OCI-LY1 (cell line): ENCODE measurements around the gene STX3.

Experiments used
- H2AFZ ChIP-seq: fragments of 200-600 bp; sonication (generic), shearing (Covaris generic); 2 replicates; pipeline ENCODE4 v1.6.0; 2014; ENCODE audit warnings: antibody characterized with exemption, mild to moderate bottlenecking, low read length
- H3F3A ChIP-seq: fragments of 200-600 bp; sonication (generic), shearing (Covaris generic); 2 replicates; pipeline ENCODE4 v1.6.0; 2014; ENCODE audit warnings: mild to moderate bottlenecking, antibody characterized with exemption, low read length, moderate library complexity; ENCODE audit not compliant: insufficient read depth
- H3K27ac ChIP-seq: fragments of 200-600 bp; sonication (generic); 2 replicates; pipeline ENCODE4 v1.5.1; 2014; ENCODE audit warnings: low read length, mixed run types, mild to moderate bottlenecking, low read depth; ENCODE audit not compliant: poor library complexity, severe bottlenecking
- H3K27me3 ChIP-seq: fragments of 200-600 bp; sonication (generic); 2 replicates; pipeline ENCODE4 v1.6.0; 2014; ENCODE audit warnings: antibody characterized with exemption, mild to moderate bottlenecking, low read length, moderate library complexity; ENCODE audit not compliant: insufficient read depth
- H3K36me3 ChIP-seq: fragments of 200-600 bp; sonication (generic); 2 replicates; pipeline ENCODE4 v1.6.1; 2014; ENCODE audit warnings: mild to moderate bottlenecking, antibody characterized with exemption, low read length, moderate library complexity, mixed read lengths; ENCODE audit not compliant: insufficient read depth
- H3K4me1 ChIP-seq: fragments of 200-600 bp; sonication (generic); 2 replicates; pipeline ENCODE4 v1.5.1; 2014; ENCODE audit warnings: mild to moderate bottlenecking, low read length, moderate library complexity; ENCODE audit not compliant: insufficient read depth, severe bottlenecking
- H3K4me2 ChIP-seq: fragments of 200-600 bp; sonication (generic), shearing (Covaris generic); 2 replicates; pipeline ENCODE4 v1.6.1; 2014; ENCODE audit warnings: low read length
- H3K4me3 ChIP-seq: fragments of 200-600 bp; sonication (generic); 2 replicates; pipeline ENCODE4 v1.5.1; 2014; ENCODE audit warnings: low read length, low read depth, mild to moderate bottlenecking, mixed read lengths; ENCODE audit not compliant: poor library complexity, severe bottlenecking
- H3K79me2 ChIP-seq: fragments of 200-600 bp; shearing (Covaris generic); 2 replicates; pipeline ENCODE4 v1.6.1; 2016; ENCODE audit warnings: mixed run types, low read length, mixed read lengths; ENCODE audit not compliant: insufficient read depth
- H3K9ac ChIP-seq: fragments of 200-600 bp; sonication (generic), shearing (Covaris generic); 2 replicates; pipeline ENCODE4 v1.6.1; 2014; ENCODE audit warnings: mild to moderate bottlenecking, low read length, mixed read lengths
- H3K9me2 ChIP-seq: fragments of 200-600 bp; sonication (generic), shearing (Covaris generic); 2 replicates; pipeline ENCODE4 v1.6.1; 2014; ENCODE audit warnings: low read depth, mild to moderate bottlenecking, low read length, mixed read lengths
- H3K9me3 ChIP-seq: fragments of 200-600 bp; shearing (Covaris generic); 2 replicates; pipeline ENCODE4 v1.6.1; 2014; ENCODE audit warnings: low read length, mixed read lengths
- H4K20me1 ChIP-seq: fragments of 200-600 bp; sonication (generic), shearing (Covaris generic); 2 replicates; pipeline ENCODE4 v1.6.0; 2016; ENCODE audit warnings: mild to moderate bottlenecking, low read length; ENCODE audit not compliant: insufficient read depth
- CTCF ChIP-seq: fragments of 200-600 bp; sonication (generic), shearing (Covaris generic); IDR thresholded peaks from 2 replicates; pipeline ENCODE4 v1.5.1; 2017; ENCODE audit warnings: mild to moderate bottlenecking, antibody characterized with exemption, low read length, moderate library complexity, mixed read lengths
- EZH2 ChIP-seq: fragments of 200-600 bp; sonication (generic), shearing (Covaris generic); IDR thresholded peaks from 2 replicates; pipeline ENCODE4 v1.8.0; 2017; ENCODE audit warnings: borderline replicate concordance, mixed run types, mild to moderate bottlenecking, antibody characterized with exemption, low read length, moderate library complexity, mixed read lengths

STX3 gene

GRCh38 chr11:59756558-59756840 is 1.3 kb downstream of the STX3 start:
- no peak for TF ChIP-seq CTCF
- H4K20me1 ChIP-seq = no peaks in the 10 kb centered on the region
- no peak overlapping the region for H3K9ac ChIP-seq
- no peaks in the 10 kb centered on the region for H3K36me3 ChIP-seq
- no peaks in the 10 kb centered on the region for H3K9me3 ChIP-seq
- no peaks in the 10 kb centered on the region for H3K27me3 ChIP-seq
- peaks cover 18% of the 10 kb centered on the region for H3K4me1 ChIP-seq
- H3K4me2 ChIP-seq = peak overlapping the region; percentile 98
- no peaks in the 10 kb centered on the region for H3F3A ChIP-seq
- no peaks in the 10 kb centered on the region for H3K79me2 ChIP-seq
- H3K4me3 ChIP-seq = peak overlapping the region; percentile 87
- no peak overlapping the region for H3K27ac ChIP-seq
- H3K9me2 ChIP-seq = no peaks in the 10 kb centered on the region
- H2AFZ ChIP-seq = no peak overlapping the region

GRCh38 chr11:59756845-59757244 is 1.7 kb downstream of the STX3 start:
- Histone ChIP-seq H3K27me3 (no peaks in the 10 kb centered on the region), H3K4me2 (peak overlapping the region; percentile 98), H3K4me3 (no peak overlapping the region), H3K27ac (no peak overlapping the region), H3K79me2 (no peaks in the 10 kb centered on the region), H3K9me3 (no peaks in the 10 kb centered on the region), H3K9me2 (no peaks in the 10 kb centered on the region), H4K20me1 (no peaks in the 10 kb centered on the region), H3K4me1 (peaks cover 18% of the 10 kb centered on the region), H2AFZ (no peak overlapping the region), H3K36me3 (no peaks in the 10 kb centered on the region), H3F3A (no peaks in the 10 kb centered on the region), H3K9ac (no peak overlapping the region)
- TF ChIP-seq CTCF (no peak), EZH2 (no peak)

- Histone ChIP-seq H3K9me3 (no peaks in the 10 kb centered on the region), H3K27me3 (no peaks in the 10 kb centered on the region), H3K9ac (no peak overlapping the region), H2AFZ (no peak overlapping the region), H3K4me2 (no peak overlapping the region), H3K79me2 (no peaks in the 10 kb centered on the region), H3K27ac (no peak overlapping the region), H3K36me3 (no peaks in the 10 kb centered on the region), H4K20me1 (no peaks in the 10 kb centered on the region), H3K9me2 (no peaks in the 10 kb centered on the region), H3F3A (no peaks in the 10 kb centered on the region), H3K4me3 (no peak overlapping the region), H3K4me1 (peaks cover 18% of the 10 kb centered on the region)
- TF ChIP-seq CTCF (no peak), EZH2 (no peak)
Observed at GRCh38 chr11:59758401-59759037, 3.3 kb downstream of the STX3 start.
